Calu3 (cell line): Measurements from ENCODE around the gene ATP8A1. TPM values are rescaled to one million over a fixed set of nuclear protein-coding genes. Genes with fewer than 3 reads are reported as not detected.
"Not testable (repeated sequence)": the region's sequence is repeated elsewhere in the genome, so short reads cannot be mapped to it uniquely, and the experiment has no call there.

Source experiments
- BruUV-seq: library from RNA; stranded (reverse); fragments of 400-500 nt; replicated peaks from 2 replicates; lab custom pipeline; 2021; lab: Mats Ljungman, UMichigan
- CTCF ChIA-PET: fragments of 300-600 bp; sonication (Branson Sonifier 250); formaldehyde crosslinking; loops from one replicate; lab custom pipeline; 2022; ENCODE audit warnings: antibody characterized with exemption; lab: Charles Lee
- DNase-seq: peaks from one replicate; pipeline ENCODE4 v3.0.0; 2022
- H3K27ac Mint-ChIP-seq: one replicate; pipeline ENCODE4 v1.8.0; 2022; ENCODE audit warnings: mixed read lengths; ENCODE audit not compliant: unreplicated experiment
- H3K27me3 Mint-ChIP-seq: one replicate; pipeline ENCODE4 v1.8.0; 2022; ENCODE audit warnings: mixed read lengths; ENCODE audit not compliant: unreplicated experiment
- H3K36me3 Mint-ChIP-seq: one replicate; pipeline ENCODE4 v1.8.0; 2022; ENCODE audit warnings: mild to moderate bottlenecking, moderate library complexity, mixed read lengths; ENCODE audit not compliant: insufficient read depth, unreplicated experiment
- H3K4me1 Mint-ChIP-seq: one replicate; pipeline ENCODE4 v1.8.0; 2022; ENCODE audit warnings: mild to moderate bottlenecking, low read depth, mixed read lengths; ENCODE audit not compliant: unreplicated experiment
- H3K4me3 Mint-ChIP-seq: one replicate; pipeline ENCODE4 v1.8.0; 2022; ENCODE audit warnings: mild to moderate bottlenecking, low read depth, moderate library complexity, mixed read lengths; ENCODE audit not compliant: unreplicated experiment
- H3K9me3 Mint-ChIP-seq: one replicate; pipeline ENCODE4 v1.8.0; 2022; ENCODE audit warnings: low read depth, mixed read lengths; ENCODE audit not compliant: unreplicated experiment
- intact Hi-C: fragments of 100-400 bp; cut with micrococcal nuclease; formaldehyde crosslinking; loops from one replicate; pipeline ENCODE4 v1.10.0; 2022; ENCODE audit not compliant: unreplicated experiment
- total RNA-seq: library from RNA; stranded (reverse); gene quantifications from 2 replicates; pipeline ENCODE4 v1.2.3, GENCODE V29; 2022
- TF ChIP-seq, protein P1 (sequence below): fragments of 200-600 bp; IDR thresholded peaks from one replicate; pipeline ENCODE4 v1.8.0; 2022; ENCODE audit warnings: antibody characterized with exemption; ENCODE audit not compliant: unreplicated experiment

ATP8A1 gene
- total RNA-seq, 1 experiment from 2014 or later: 0.76 TPM

DNA sequence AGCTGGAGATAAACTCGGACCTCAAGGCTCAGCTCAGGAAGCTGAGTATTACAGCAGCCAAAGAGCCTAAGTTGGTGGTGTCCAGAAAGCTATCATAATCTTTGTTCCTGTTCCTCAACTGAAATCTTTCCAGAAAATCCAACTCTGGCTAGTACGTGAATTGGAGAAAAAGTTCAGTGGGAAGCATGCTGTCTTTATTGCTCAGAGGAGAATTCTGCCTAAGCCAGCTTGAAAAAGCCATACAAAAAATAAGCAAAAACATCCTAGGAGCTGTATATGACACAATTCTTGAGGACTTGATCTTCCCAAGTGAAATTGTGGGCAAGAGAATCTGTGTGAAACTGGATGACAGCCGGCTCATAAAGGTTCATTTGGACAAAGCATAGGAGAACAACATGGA is 185.0 kb downstream of the ATP8A1 start:
- no peaks in the 10 kb centered on the region for H3K9me3 Mint-ChIP-seq
- DNase-seq: no peak
- no peaks in the 10 kb centered on the region for H3K27me3 Mint-ChIP-seq
- TF ChIP-seq, protein P1, sequence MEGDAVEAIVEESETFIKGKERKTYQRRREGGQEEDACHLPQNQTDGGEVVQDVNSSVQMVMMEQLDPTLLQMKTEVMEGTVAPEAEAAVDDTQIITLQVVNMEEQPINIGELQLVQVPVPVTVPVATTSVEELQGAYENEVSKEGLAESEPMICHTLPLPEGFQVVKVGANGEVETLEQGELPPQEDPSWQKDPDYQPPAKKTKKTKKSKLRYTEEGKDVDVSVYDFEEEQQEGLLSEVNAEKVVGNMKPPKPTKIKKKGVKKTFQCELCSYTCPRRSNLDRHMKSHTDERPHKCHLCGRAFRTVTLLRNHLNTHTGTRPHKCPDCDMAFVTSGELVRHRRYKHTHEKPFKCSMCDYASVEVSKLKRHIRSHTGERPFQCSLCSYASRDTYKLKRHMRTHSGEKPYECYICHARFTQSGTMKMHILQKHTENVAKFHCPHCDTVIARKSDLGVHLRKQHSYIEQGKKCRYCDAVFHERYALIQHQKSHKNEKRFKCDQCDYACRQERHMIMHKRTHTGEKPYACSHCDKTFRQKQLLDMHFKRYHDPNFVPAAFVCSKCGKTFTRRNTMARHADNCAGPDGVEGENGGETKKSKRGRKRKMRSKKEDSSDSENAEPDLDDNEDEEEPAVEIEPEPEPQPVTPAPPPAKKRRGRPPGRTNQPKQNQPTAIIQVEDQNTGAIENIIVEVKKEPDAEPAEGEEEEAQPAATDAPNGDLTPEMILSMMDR: no peak
- no peak overlapping the region for H3K4me3 Mint-ChIP-seq
- H3K27ac Mint-ChIP-seq: no peak overlapping the region
- H3K36me3 Mint-ChIP-seq: no peaks in the 10 kb centered on the region
- CTCF ChIA-PET: interaction anchor here (0.7 kb wide), 1 partner anchor 8 kb away, joined by 3 read pairs; no protein-coding TSS in a partner anchor
- H3K4me1 Mint-ChIP-seq: no peaks in the 10 kb centered on the region
- intact Hi-C loops: no loop called here
- BruUV-seq: no TSS peak

DNA sequence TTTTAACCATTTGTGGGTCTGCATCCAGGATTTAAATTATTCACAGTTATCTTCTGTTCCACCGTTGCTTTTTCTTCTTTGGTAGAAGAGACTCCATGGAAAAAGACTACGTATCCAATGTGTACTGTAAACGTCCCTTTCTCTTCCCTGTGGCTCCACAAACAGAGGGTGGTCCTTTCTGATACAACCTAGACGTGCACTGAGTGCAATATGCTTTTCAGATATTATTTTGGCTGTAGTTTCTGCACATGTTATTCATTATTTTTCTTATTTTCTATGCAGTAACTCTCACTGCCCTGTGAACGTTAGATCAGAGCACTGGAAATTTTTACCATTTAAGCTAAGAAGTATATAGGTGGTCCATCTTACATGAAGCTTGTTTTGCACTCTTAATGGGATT is 186.9 kb downstream of the ATP8A1 start:
- Mint-ChIP-seq H3K27ac (no peak overlapping the region), H3K4me3 (no peak overlapping the region), H3K27me3 (no peaks in the 10 kb centered on the region), H3K9me3 (no peaks in the 10 kb centered on the region), H3K36me3 (no peaks in the 10 kb centered on the region), H3K4me1 (no peaks in the 10 kb centered on the region)
- CTCF ChIA-PET: no interaction called here
- intact Hi-C loops: no loop called here
- TF ChIP-seq, protein P1: no peak
- BruUV-seq: no TSS peak
- DNase-seq: no peak

DNA sequence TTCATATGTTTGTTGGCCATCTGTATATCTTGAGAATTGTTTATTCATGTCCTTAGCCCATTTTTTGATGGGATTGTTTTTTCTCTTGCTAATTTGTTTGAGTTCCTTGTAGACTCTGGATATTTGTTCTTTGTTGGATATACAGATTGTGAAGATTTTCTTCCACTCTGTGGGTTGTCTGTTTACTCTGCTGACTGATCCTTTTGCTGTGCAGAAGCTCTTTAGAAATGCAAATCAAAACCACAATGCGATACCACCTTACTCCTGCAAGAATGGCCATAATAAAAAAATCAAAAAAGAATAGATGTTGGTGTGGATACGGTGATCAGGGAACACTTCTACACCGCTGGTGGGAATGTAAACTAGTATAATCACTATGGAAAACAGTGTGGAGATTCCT is 189.1 kb downstream of the ATP8A1 start:
- H3K27ac Mint-ChIP-seq, BruUV-seq, H3K9me3 Mint-ChIP-seq, intact Hi-C loops, H3K36me3 Mint-ChIP-seq, H3K27me3 Mint-ChIP-seq, DNase-seq, H3K4me1 Mint-ChIP-seq, CTCF ChIA-PET, H3K4me3 Mint-ChIP-seq: not testable (repeated sequence)

DNA sequence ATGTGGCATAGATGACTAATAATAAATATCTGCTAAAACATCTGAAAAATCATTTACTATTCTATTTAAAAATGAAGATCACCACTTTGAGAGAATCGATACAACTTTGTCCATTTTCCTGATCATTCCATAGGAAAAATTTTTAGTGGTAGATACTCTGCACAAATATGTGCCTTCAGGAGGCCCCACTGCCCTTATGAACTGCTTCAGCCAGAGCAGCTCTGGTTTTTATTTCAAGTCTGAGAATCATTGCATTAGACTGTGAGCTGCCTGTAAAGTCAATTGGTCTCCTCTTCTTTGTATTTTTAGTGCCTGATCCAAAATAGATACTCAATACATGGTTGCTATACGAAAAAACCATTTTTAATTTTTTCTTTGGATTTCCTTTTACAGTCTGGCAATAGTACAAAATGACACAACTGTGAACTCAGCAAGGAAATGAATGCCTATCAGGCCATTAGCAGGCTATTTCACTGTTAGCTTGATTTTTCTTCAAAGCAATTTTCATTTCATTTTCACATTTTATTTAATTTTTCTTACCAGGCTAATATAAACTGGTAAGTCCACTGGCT is 190.5 kb downstream of the ATP8A1 start:
- Mint-ChIP-seq H3K4me3 (no peak overlapping the region), H3K36me3 (no peaks in the 10 kb centered on the region), H3K27ac (no peak overlapping the region), H3K27me3 (no peaks in the 10 kb centered on the region), H3K9me3 (peaks cover 3% of the 10 kb centered on the region), H3K4me1 (no peaks in the 10 kb centered on the region)
- no peak for DNase-seq
- intact Hi-C loops: no loop called here
- TF ChIP-seq, protein P1: no peak
- no TSS peak for BruUV-seq
- CTCF ChIA-PET: no interaction called here

DNA sequence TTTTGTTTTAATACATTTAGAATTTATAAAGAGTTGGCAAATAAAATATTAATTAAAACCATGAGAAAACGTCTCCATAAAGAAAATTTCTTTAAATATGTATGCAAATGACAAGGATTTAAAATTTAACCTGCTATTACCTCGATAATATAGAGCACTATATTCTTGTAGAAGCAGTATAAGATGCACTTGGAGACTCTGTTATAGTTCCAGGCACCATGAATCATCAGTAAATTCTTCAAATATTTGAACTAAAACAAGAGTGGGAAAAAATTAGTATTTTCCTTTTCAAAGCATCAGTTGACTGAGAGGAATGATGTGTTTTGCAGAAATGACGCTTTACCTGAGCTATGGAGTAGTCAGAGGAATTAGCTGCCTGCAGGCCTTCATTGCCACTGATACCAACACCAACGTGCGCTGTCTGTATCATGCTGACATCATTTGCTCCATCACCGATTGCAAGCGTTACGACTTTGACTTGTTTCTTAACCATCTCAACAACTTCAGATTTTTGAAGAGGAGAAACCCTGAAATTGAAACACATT is 192.3 kb downstream of the ATP8A1 start:
- no peak for DNase-seq
- H3K27me3 Mint-ChIP-seq: no peaks in the 10 kb centered on the region
- H3K36me3 Mint-ChIP-seq: no peaks in the 10 kb centered on the region
- no peaks in the 10 kb centered on the region for H3K4me1 Mint-ChIP-seq
- H3K9me3 Mint-ChIP-seq: peaks cover 3% of the 10 kb centered on the region
- TF ChIP-seq, protein P1: no peak
- BruUV-seq: no TSS peak
- intact Hi-C loops: no loop called here
- H3K4me3 Mint-ChIP-seq: no peak overlapping the region
- CTCF ChIA-PET: interaction anchor here (0.6 kb wide), 1 partner anchor 8 kb away, joined by 3 read pairs; no protein-coding TSS in a partner anchor
- no peak overlapping the region for H3K27ac Mint-ChIP-seq

DNA sequence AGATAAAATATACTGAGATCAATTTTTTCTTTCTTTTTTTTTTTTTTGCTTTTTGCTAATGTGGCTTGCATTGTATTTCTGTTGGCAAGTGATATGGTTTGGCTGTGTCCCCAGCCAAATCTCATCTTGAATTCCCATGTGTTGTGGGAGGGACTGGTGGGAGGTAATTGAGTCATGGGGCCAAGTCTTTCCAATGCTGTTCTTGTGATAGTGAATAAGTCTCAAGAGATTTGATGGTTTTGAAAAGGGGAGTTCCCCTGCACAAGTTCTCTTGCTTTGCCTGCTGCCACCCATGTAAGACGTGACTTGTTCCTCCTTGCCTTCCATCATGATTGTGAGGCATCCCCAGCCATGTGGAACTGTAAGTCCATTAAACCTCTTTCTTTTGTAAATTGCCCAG is 195.7 kb downstream of the ATP8A1 start:
- intact Hi-C loops, H3K27me3 Mint-ChIP-seq, BruUV-seq, H3K27ac Mint-ChIP-seq, DNase-seq, H3K4me1 Mint-ChIP-seq, H3K9me3 Mint-ChIP-seq, H3K4me3 Mint-ChIP-seq, H3K36me3 Mint-ChIP-seq: not testable (repeated sequence)
- CTCF ChIA-PET: interaction anchor here (0.6 kb wide), 1 partner anchor 45 kb away, joined by 3 read pairs; no protein-coding TSS in a partner anchor
